HFF-Myc (cell line): ENCODE results near the gene TTC7B.

Experiments
- DNase-seq: peaks from one replicate; pipeline ENCODE4 v3.0.0-alpha.2; 2011; ENCODE audit warnings: low read depth; ENCODE audit errors: extremely low read depth
- H3K4me3 ChIP-seq: replicated peaks from 2 replicates; pipeline ENCODE4 v1.5.1; 2011; ENCODE audit warnings: low read depth, mild to moderate bottlenecking, control low read depth, low read length
- TF ChIP-seq, protein P1 (sequence below): IDR thresholded peaks from 2 replicates; pipeline ENCODE4 v1.5.1; 2012; ENCODE audit warnings: mild to moderate bottlenecking, low read depth, low read length, control low read depth; ENCODE audit errors: missing control alignments

Gene TTC7B

GRCh38 chr14:90644882-90645281, 171.3 kb downstream of the TTC7B start:
- TF ChIP-seq, protein P1, sequence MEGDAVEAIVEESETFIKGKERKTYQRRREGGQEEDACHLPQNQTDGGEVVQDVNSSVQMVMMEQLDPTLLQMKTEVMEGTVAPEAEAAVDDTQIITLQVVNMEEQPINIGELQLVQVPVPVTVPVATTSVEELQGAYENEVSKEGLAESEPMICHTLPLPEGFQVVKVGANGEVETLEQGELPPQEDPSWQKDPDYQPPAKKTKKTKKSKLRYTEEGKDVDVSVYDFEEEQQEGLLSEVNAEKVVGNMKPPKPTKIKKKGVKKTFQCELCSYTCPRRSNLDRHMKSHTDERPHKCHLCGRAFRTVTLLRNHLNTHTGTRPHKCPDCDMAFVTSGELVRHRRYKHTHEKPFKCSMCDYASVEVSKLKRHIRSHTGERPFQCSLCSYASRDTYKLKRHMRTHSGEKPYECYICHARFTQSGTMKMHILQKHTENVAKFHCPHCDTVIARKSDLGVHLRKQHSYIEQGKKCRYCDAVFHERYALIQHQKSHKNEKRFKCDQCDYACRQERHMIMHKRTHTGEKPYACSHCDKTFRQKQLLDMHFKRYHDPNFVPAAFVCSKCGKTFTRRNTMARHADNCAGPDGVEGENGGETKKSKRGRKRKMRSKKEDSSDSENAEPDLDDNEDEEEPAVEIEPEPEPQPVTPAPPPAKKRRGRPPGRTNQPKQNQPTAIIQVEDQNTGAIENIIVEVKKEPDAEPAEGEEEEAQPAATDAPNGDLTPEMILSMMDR: no peak
- DNase-seq: peak; percentile 38
- no peak overlapping the region for H3K4me3 ChIP-seq

DNA sequence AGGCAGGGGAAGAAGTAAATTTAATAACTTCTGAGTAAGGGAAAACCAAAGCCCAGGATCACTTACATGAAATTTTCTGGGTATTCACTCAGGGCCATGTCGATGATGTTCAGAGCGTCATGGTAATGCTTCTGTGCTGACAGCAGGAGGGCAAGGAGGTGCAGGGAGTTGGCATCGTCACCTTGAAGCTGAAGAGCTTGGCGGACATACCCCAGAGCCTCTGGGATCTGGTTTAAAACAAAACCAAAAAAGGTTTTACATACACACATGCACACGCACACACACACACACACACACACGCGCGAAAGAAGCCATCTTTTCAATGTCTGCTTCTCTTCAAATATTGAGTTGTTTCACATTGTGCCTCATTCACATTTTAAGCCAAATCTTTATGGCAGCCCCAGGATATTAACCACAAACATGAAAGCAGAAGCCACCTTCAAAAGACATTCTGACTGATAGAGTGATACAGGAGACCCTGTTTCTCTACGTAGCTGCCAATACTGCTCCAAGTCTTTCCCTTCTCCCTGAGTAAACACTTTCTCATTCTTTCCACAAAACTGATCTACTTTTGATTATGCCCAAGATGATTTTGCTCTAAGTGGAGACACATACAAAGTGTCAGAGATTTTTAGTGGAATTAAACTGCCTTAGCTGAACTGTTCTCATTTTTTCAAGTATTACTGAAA, 172.1 kb downstream of the TTC7B start:
- TF ChIP-seq, protein P1: no peak
- no peak overlapping the region for H3K4me3 ChIP-seq
- no peak for DNase-seq

- TF ChIP-seq, protein P1: no peak
- H3K4me3 ChIP-seq: no peak overlapping the region
- DNase-seq: no peak
Measured at GRCh38 chr14:90642244-90642717, 173.9 kb downstream of the TTC7B start.

GRCh38 chr14:90641615-90642243, 174.5 kb downstream of the TTC7B start:
- TF ChIP-seq, protein P1: no peak
- no peak overlapping the region for H3K4me3 ChIP-seq
- DNase-seq: no peak

- TF ChIP-seq, protein P1: no peak
- DNase-seq: no peak
- H3K4me3 ChIP-seq: no peak overlapping the region
Measured at GRCh38 chr14:90641168-90641567, 175.1 kb downstream of the TTC7B start.

DNA sequence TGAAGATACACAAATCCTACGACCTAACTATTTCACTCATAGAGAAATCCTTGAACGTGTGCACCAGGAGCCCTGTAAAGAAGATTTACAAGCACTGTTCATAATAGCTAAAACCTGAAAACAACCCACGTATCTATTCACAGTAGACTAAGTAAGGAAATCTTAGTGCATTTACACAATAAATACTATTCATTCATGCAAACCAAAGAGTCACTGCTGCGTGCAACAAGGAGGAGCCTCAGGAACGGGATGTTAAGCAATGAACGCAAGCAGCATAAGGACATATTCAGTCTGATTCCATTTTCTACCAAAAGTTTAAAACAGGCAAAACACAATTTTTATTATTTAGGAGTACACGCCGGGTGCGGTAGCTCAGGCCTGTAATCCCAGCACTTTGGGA, 176.6 kb downstream of the TTC7B start:
- TF ChIP-seq, protein P1: no peak
- no peak overlapping the region for H3K4me3 ChIP-seq
- DNase-seq: no peak
